Panc1 (cell line): ENCODE results near the gene TIMM22. TPM values are rescaled to one million over a fixed set of nuclear protein-coding genes. Genes with fewer than 3 reads are reported as not detected.

Experiments used
- ATAC-seq: fragments of 200-7000 bp; cut with Tn5 transposase; 2 replicates; pipeline ENCODE4 v1.9.1; 2020; ENCODE audit warnings: mild to moderate bottlenecking, moderate library complexity
- BruUV-seq: library from RNA; stranded (reverse); fragments of 400-500 nt; replicated peaks from 2 replicates; lab custom pipeline; 2021; lab: Mats Ljungman, UMichigan
- CTCF ChIA-PET: fragments of 300-600 bp; sonication (Branson Sonifier 250); formaldehyde crosslinking; loops from one replicate; lab custom pipeline; 2022; ENCODE audit warnings: antibody characterized with exemption; lab: Charles Lee
- POLR2A ChIA-PET: fragments of 300-600 bp; sonication (Branson Sonifier 250); formaldehyde crosslinking; loops from one replicate; lab custom pipeline; 2022; ENCODE audit warnings: antibody characterized with exemption; lab: Charles Lee
- DNase-seq: peaks from one replicate; pipeline ENCODE4 v3.0.0-alpha.2; 2010; ENCODE audit warnings: low read depth, low spot score
- H3K27ac ChIP-seq: 2 replicates; pipeline ENCODE4 v1.5.1; 2011; ENCODE audit warnings: mild to moderate bottlenecking, low read length, inconsistent platforms
- H3K27me3 ChIP-seq: fragments of 200-500 bp; sonication (Bioruptor generic); 2 replicates; pipeline ENCODE4 v1.6.0; 2014; ENCODE audit warnings: low read length, inconsistent platforms; ENCODE audit not compliant: control insufficient read depth, insufficient read depth
- H3K36me3 ChIP-seq: fragments of 200-500 bp; sonication (Bioruptor generic); 2 replicates; pipeline ENCODE4 v1.5.1; 2014; ENCODE audit warnings: inconsistent platforms, mild to moderate bottlenecking, low read length, moderate library complexity; ENCODE audit not compliant: control insufficient read depth, insufficient read depth
- H3K4me1 ChIP-seq: 2 replicates; pipeline ENCODE4 v1.5.1; 2011; ENCODE audit warnings: inconsistent platforms, mild to moderate bottlenecking, low read length, moderate library complexity; ENCODE audit not compliant: control insufficient read depth, insufficient read depth
- H3K4me3 ChIP-seq, 2 experiments: 2 replicates each; pipeline ENCODE4 v1.5.1; 2011 to 2012; ENCODE audit warnings: low read depth in 2 of 2, low read length in 2 of 2, mild to moderate bottlenecking in 2 of 2, inconsistent platforms in 1 of 2, moderate library complexity in 1 of 2
- H3K9me3 ChIP-seq: fragments of 200-500 bp; sonication (Bioruptor generic); 2 replicates; pipeline ENCODE4 v1.5.1; 2014; ENCODE audit warnings: low read depth, mild to moderate bottlenecking, inconsistent platforms, low read length, moderate library complexity; ENCODE audit not compliant: control insufficient read depth, insufficient read depth
- CTCF ChIP-seq: fragments of 450-650 bp; IDR thresholded peaks from 2 replicates; pipeline ENCODE4 v1.5.1; 2017; ENCODE audit warnings: mild to moderate bottlenecking
- POLR2AphosphoS5 ChIP-seq: IDR thresholded peaks from 2 replicates; pipeline ENCODE4 v1.6.1; 2012; ENCODE audit warnings: mild to moderate bottlenecking, low read depth, low read length, moderate library complexity
- SIN3A ChIP-seq: IDR thresholded peaks from 2 replicates; pipeline ENCODE4 v1.6.1; 2012; ENCODE audit warnings: low read depth, mild to moderate bottlenecking, low read length, moderate library complexity, borderline replicate concordance; ENCODE audit not compliant: insufficient read depth
- TCF7L2 ChIP-seq: IDR thresholded peaks from 2 replicates; pipeline ENCODE4 v1.6.1; 2011; ENCODE audit warnings: mild to moderate bottlenecking, low read depth, low read length, inconsistent platforms
- in situ Hi-C: cut with HindIII; loops from 2 replicates; pipeline ENCODE4 v1.10.0; 2016; ENCODE audit warnings: low sequenced_read_pairs, low pct_unique_long_range_greater_than_20kb
- intact Hi-C: fragments of 100-400 bp; cut with micrococcal nuclease; formaldehyde crosslinking; loops from one replicate; pipeline ENCODE4 v1.10.0; 2022; ENCODE audit not compliant: unreplicated experiment
- total RNA-seq: library from RNA; stranded (reverse); gene quantifications from one replicate; pipeline ENCODE4 v1.2.1, GENCODE V29; 2021; ENCODE audit not compliant: unreplicated experiment
- TF ChIP-seq, protein P1 (sequence below), 2 experiments: IDR thresholded peaks; 2 replicates each; pipeline ENCODE4 v1.6.1; 2011 to 2012; ENCODE audit warnings: low read depth in 2 of 2, control low read depth in 1 of 2, low read length in 1 of 2, mild to moderate bottlenecking in 1 of 2, moderate library complexity in 1 of 2; ENCODE audit not compliant: insufficient read depth in 1 of 2

The TIMM22 gene
- total RNA-seq, 1 experiment from 2014 or later = 10.2 TPM

DNA sequence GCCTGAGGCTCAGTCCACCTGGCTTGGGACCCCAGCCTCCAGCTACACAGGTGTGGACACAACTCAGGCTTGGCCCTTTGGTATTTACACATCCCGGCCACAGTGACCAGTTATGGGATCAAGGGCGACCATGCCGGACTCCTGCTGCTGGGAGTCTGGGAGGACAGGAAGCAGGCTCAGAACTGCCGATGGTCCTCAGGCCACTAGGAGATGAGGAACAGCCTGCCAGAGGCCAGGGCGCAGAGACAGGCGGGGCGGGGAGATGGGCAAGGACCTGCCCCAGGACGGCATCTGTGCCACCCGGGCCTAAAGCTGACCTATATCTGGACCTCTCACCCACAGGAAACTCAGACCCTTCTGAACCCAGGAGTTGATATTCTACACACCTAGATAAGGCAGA is 29.8 kb upstream of the TIMM22 start:
- in situ Hi-C loops = no loop called here
- TF ChIP-seq CTCF = no peak
- H3K4me1 ChIP-seq = peaks cover 56% of the 10 kb centered on the region
- H3K9me3 ChIP-seq = no peaks in the 10 kb centered on the region
- peak overlapping the region; percentile 8 for H3K27ac ChIP-seq
- no TSS peak for BruUV-seq
- intact Hi-C loops = no loop called here
- no peaks in the 10 kb centered on the region for H3K27me3 ChIP-seq
- ATAC-seq (no peak), DNase-seq (no peak)
- H3K36me3 ChIP-seq = no peaks in the 10 kb centered on the region
- ChIA-PET POLR2A (interaction anchor here (0.7 kb wide), 1 partner anchor 1679 kb away, joined by 5 read pairs; no protein-coding TSS in a partner anchor), CTCF (no interaction called here)
- no peak overlapping the region for H3K4me3 ChIP-seq

GRCh38 chr17:968812-969730 is 27.9 kb upstream of the TIMM22 start:
- in situ Hi-C loops = no loop called here
- Histone ChIP-seq H3K9me3 (no peaks in the 10 kb centered on the region), H3K36me3 (no peaks in the 10 kb centered on the region), H3K4me3 (no peak overlapping the region), H3K27ac (peak overlapping the region; percentile 73), H3K27me3 (no peaks in the 10 kb centered on the region), H3K4me1 (peaks cover 52% of the 10 kb centered on the region)
- ChIA-PET POLR2A (no interaction called here), CTCF (no interaction called here)
- intact Hi-C loops = no loop called here
- DNase-seq (no peak), ATAC-seq (no peak)
- BruUV-seq = no TSS peak
- TF ChIP-seq CTCF (no peak), POLR2AphosphoS5 (no peak), SIN3A (no peak), TCF7L2 (no peak)
- TF ChIP-seq, protein P1, sequence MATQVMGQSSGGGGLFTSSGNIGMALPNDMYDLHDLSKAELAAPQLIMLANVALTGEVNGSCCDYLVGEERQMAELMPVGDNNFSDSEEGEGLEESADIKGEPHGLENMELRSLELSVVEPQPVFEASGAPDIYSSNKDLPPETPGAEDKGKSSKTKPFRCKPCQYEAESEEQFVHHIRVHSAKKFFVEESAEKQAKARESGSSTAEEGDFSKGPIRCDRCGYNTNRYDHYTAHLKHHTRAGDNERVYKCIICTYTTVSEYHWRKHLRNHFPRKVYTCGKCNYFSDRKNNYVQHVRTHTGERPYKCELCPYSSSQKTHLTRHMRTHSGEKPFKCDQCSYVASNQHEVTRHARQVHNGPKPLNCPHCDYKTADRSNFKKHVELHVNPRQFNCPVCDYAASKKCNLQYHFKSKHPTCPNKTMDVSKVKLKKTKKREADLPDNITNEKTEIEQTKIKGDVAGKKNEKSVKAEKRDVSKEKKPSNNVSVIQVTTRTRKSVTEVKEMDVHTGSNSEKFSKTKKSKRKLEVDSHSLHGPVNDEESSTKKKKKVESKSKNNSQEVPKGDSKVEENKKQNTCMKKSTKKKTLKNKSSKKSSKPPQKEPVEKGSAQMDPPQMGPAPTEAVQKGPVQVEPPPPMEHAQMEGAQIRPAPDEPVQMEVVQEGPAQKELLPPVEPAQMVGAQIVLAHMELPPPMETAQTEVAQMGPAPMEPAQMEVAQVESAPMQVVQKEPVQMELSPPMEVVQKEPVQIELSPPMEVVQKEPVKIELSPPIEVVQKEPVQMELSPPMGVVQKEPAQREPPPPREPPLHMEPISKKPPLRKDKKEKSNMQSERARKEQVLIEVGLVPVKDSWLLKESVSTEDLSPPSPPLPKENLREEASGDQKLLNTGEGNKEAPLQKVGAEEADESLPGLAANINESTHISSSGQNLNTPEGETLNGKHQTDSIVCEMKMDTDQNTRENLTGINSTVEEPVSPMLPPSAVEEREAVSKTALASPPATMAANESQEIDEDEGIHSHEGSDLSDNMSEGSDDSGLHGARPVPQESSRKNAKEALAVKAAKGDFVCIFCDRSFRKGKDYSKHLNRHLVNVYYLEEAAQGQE (IDR thresholded peaks at IDR 0.05; ENCODE audit: insufficient read depth in 1 of 2, low read depth in 2 of 2, low read length in 1 of 2) = no peak
